ENCODE data around the gene RPS6KA1.

Gene RPS6KA1

GRCh38 chr1:26541816-26542711 lies 12.5 kb downstream of the RPS6KA1 start:
- in situ Hi-C loops (cut with HindIII; ENCODE audit: low sequenced_read_pairs): no loop called here
- no peak overlapping the region for H3K4me3 ChIP-seq (ENCODE audit: low read depth, low read length)

GRCh38 chr1:26542771-26543451 lies 13.3 kb downstream of the RPS6KA1 start:
- in situ Hi-C loops (cut with HindIII; ENCODE audit: low sequenced_read_pairs): no loop called here
- no peak for TF ChIP-seq CTCF (IDR thresholded peaks at IDR 0.05; ENCODE audit: low read depth, low read length, missing control alignments)
- no peak overlapping the region for H3K4me3 ChIP-seq (ENCODE audit: low read depth, low read length)
- DNase-seq (ENCODE audit: low read depth): no peak

More at GRCh38 chr1:26541816-26542711, 12.5 kb downstream of the RPS6KA1 start:
- no peak for TF ChIP-seq CTCF (IDR thresholded peaks at IDR 0.05; ENCODE audit: low read depth, low read length, missing control alignments)
- DNase-seq (ENCODE audit: low read depth): no peak

- TF ChIP-seq CTCF (IDR thresholded peaks at IDR 0.05; ENCODE audit: low read depth, low read length, missing control alignments): no peak
- DNase-seq (ENCODE audit: low read depth): no peak
Measured at GRCh38 chr1:26543462-26543861, 13.9 kb downstream of the RPS6KA1 start.

GRCh38 chr1:26544126-26544525 lies 14.6 kb downstream of the RPS6KA1 start:
- TF ChIP-seq CTCF (IDR thresholded peaks at IDR 0.05; ENCODE audit: low read depth, low read length, missing control alignments): no peak
- in situ Hi-C loops (cut with HindIII; ENCODE audit: low sequenced_read_pairs): no loop called here
- DNase-seq (ENCODE audit: low read depth): no peak
- H3K4me3 ChIP-seq (ENCODE audit: low read depth, low read length): no peak overlapping the region

More at GRCh38 chr1:26543462-26543861, 13.9 kb downstream of the RPS6KA1 start:
- in situ Hi-C loops (cut with HindIII; ENCODE audit: low sequenced_read_pairs): no loop called here
- no peak overlapping the region for H3K4me3 ChIP-seq (ENCODE audit: low read depth, low read length)

GRCh38 chr1:26545969-26546323 lies 16.4 kb downstream of the RPS6KA1 start:
- H3K4me3 ChIP-seq (ENCODE audit: low read depth, low read length): no peak overlapping the region
- DNase-seq (ENCODE audit: low read depth): no peak

More at GRCh38 chr1:26545969-26546323, 16.4 kb downstream of the RPS6KA1 start:
- no peak for TF ChIP-seq CTCF (IDR thresholded peaks at IDR 0.05; ENCODE audit: low read depth, low read length, missing control alignments)
- in situ Hi-C loops (cut with HindIII; ENCODE audit: low sequenced_read_pairs): no loop called here

Data from astrocyte of the cerebellum (primary cell).